OCI-LY3 (cell line): ENCODE results near the gene UPP1.

ENCODE experiments used
- EZH2phosphoT487 ChIP-seq: fragments of 200-600 bp; shearing (Covaris generic); IDR thresholded peaks from 2 replicates; pipeline ENCODE4 v1.6.1; 2018; ENCODE audit warnings: antibody characterized with exemption, mixed run types, low read depth
- TF ChIP-seq, protein P1 (sequence below): fragments of 200-600, 300-600 bp; sonication (generic); IDR thresholded peaks from 2 replicates; pipeline ENCODE4 v1.5.1; 2014; ENCODE audit warnings: antibody characterized with exemption, low read length, low read depth

- TF ChIP-seq, protein P1, sequence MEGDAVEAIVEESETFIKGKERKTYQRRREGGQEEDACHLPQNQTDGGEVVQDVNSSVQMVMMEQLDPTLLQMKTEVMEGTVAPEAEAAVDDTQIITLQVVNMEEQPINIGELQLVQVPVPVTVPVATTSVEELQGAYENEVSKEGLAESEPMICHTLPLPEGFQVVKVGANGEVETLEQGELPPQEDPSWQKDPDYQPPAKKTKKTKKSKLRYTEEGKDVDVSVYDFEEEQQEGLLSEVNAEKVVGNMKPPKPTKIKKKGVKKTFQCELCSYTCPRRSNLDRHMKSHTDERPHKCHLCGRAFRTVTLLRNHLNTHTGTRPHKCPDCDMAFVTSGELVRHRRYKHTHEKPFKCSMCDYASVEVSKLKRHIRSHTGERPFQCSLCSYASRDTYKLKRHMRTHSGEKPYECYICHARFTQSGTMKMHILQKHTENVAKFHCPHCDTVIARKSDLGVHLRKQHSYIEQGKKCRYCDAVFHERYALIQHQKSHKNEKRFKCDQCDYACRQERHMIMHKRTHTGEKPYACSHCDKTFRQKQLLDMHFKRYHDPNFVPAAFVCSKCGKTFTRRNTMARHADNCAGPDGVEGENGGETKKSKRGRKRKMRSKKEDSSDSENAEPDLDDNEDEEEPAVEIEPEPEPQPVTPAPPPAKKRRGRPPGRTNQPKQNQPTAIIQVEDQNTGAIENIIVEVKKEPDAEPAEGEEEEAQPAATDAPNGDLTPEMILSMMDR, result no peak
- no peak for TF ChIP-seq EZH2phosphoT487
Measured at GRCh38 chr7:48077423-48077822, 11.6 kb upstream of the UPP1 start.
